GM23248 (cell line): ENCODE results near the gene KRTAP10-11. TPM values are rescaled to one million over a fixed set of nuclear protein-coding genes. Genes with fewer than 3 reads are reported as not detected.
"Not testable (repeated sequence)": the region's sequence is repeated elsewhere in the genome, so short reads cannot be mapped to it uniquely, and the experiment has no call there.

Experiments
- DNase-seq: peaks from one replicate; pipeline ENCODE4 v3.0.0-alpha.2; 2015
- H2AFZ ChIP-seq: fragments of 200-600 bp; sonication (generic); 2 replicates; pipeline ENCODE4 v1.6.1; 2016; ENCODE audit warnings: antibody characterized with exemption
- H3F3A ChIP-seq: fragments of 200-600 bp; sonication (generic); 2 replicates; pipeline ENCODE4 v1.6.1; 2016; ENCODE audit warnings: mild to moderate bottlenecking, antibody characterized with exemption, mixed run types; ENCODE audit not compliant: insufficient read depth
- H3K27ac ChIP-seq: fragments of 200-600 bp; sonication (generic); 2 replicates; pipeline ENCODE4 v1.5.1; 2016; ENCODE audit warnings: mild to moderate bottlenecking
- H3K27me3 ChIP-seq: fragments of 200-600 bp; sonication (generic); replicated peaks from 2 replicates; pipeline ENCODE4 v1.6.1; 2016; ENCODE audit warnings: mild to moderate bottlenecking; ENCODE audit not compliant: insufficient read depth
- H3K36me3 ChIP-seq: fragments of 200-600 bp; sonication (generic); 2 replicates; pipeline ENCODE4 v1.6.1; 2016; ENCODE audit warnings: low read depth, mild to moderate bottlenecking
- H3K4me1 ChIP-seq: fragments of 200-600 bp; sonication (generic); 2 replicates; pipeline ENCODE4 v1.6.1; 2016; ENCODE audit warnings: mild to moderate bottlenecking; ENCODE audit not compliant: insufficient read depth
- H3K4me2 ChIP-seq: fragments of 200-600 bp; sonication (generic); one replicate; pipeline ENCODE4 v1.6.1; 2016; ENCODE audit warnings: mild to moderate bottlenecking; ENCODE audit not compliant: unreplicated experiment
- H3K4me3 ChIP-seq: fragments of 200-600 bp; sonication (generic); 2 replicates; pipeline ENCODE4 v1.5.1; 2016; ENCODE audit warnings: mild to moderate bottlenecking
- H3K79me2 ChIP-seq: fragments of 200-600 bp; sonication (generic); 2 replicates; pipeline ENCODE4 v1.6.1; 2016; ENCODE audit warnings: mild to moderate bottlenecking; ENCODE audit not compliant: insufficient read depth
- H3K9ac ChIP-seq: fragments of 200-600 bp; sonication (generic); 2 replicates; pipeline ENCODE4 v1.6.1; 2016; ENCODE audit warnings: mild to moderate bottlenecking
- H3K9me2 ChIP-seq: fragments of 200-600 bp; sonication (generic); 2 replicates; pipeline ENCODE4 v1.6.1; 2016; ENCODE audit warnings: mixed run types, mild to moderate bottlenecking, moderate library complexity; ENCODE audit not compliant: insufficient read depth
- H3K9me3 ChIP-seq: fragments of 200-600 bp; sonication (generic); one replicate; pipeline ENCODE4 v1.6.1; 2017; ENCODE audit warnings: low read depth
- H4K20me1 ChIP-seq: fragments of 200-600 bp; sonication (generic); 2 replicates; pipeline ENCODE4 v1.6.0; 2016; ENCODE audit not compliant: insufficient read depth
- EZH2 ChIP-seq: fragments of 200-600 bp; sonication (generic); IDR thresholded peaks from 2 replicates; pipeline ENCODE4 v1.6.1; 2018; ENCODE audit warnings: antibody characterized with exemption, mild to moderate bottlenecking; ENCODE audit not compliant: insufficient read depth, poor library complexity, severe bottlenecking
- EZH2phosphoT487 ChIP-seq: fragments of 200-600 bp; sonication (generic); IDR thresholded peaks from 2 replicates; pipeline ENCODE4 v1.6.1; 2018; ENCODE audit warnings: antibody characterized with exemption, moderate library complexity, mild to moderate bottlenecking, low read depth; ENCODE audit not compliant: insufficient read depth
- whole genome bisulfite sequencing, 2 experiments: methylation state at CpG; one replicate each; pipeline ENCODE4 v1.1.6; 2015 to 2017; ENCODE audit warnings: low lambda C conversion rate in 2 of 2, low coverage in 1 of 2; ENCODE audit errors: missing lambda C conversion rate in 2 of 2; 5-methylcytosine and 5-hydroxymethylcytosine counted together
- in situ Hi-C: fragments of 300-500 bp; cut with MboI; formaldehyde crosslinking; loops from 2 replicates; pipeline ENCODE4 v1.15.0; 2020
- polyA plus RNA-seq: library from polyadenylated mRNA; unstranded; fragments of >200 nt; fragmentation: Nextera tagmentation; extraction: Ambion mirVana; gene quantifications from 2 replicates; pipeline ENCODE4 v1.2.1, GENCODE V29; 2016
- total RNA-seq: library from RNA; depleted of rRNA; stranded (reverse); fragments of >200 nt; shearing (Covaris generic); gene quantifications from 2 replicates; pipeline ENCODE4 v1.2.3, GENCODE V29; 2014

Gene KRTAP10-11
- total and polyA plus RNA-seq, 2 experiments from 2014 or later: not detected

DNA sequence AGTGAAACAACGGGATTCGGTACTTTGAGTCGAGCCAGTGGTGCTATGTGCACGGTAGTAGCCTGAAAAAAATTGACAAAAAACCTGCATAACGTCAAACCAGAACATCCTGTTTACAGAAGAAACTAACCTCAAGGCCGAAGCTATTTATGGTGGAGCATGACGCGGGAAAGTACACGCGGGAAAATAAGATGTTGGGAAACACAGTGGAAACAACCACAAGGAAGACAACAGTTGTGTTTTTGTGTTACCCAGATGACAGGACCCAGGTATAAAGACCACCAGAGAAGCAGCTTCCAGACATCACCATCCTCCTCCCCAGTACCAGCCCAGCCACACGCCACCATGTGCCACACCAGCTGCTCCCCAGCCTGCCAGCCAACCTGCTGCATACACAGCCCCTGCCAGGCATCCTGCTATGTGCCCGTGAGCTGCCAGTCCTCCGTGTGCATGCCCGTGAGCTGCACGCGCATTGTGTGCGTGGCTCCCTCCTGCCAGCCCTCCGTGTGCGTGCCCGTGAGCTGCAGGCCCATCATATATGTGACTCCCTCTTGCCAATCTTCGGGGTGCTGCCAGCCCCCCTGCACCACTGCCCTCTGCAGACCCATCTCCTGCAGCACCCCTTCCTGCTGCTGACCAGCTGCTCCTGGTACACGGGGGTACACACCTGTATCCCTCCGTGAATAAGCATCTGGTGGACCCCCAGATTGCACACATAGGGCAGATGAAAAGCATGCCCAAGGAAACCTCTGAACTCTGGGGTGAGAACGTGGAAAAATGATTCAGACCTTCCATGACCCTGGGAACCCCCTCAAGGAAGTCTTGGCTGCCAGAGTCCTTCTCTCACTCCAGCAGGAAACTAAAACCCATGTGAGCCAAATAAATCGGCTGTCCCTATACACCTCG is 11.7 kb downstream of the KRTAP10-11 start, which contains the start of gene KRTAP12-3:
TSS of gene KRTAP12-3 (plus strand) at position 298 of the 906 bp plus-strand sequence. CDS start at position 346, 48 bp downstream.
- in situ Hi-C loops: no loop called here
- Histone ChIP-seq H2AFZ (no peak within 1 kb of the TSS), H3K9me3 (no peaks in the 10 kb centered on the region), H3K36me3 (no peaks in the 10 kb centered on the region), H3F3A (no peaks in the 10 kb centered on the region), H3K27me3 (peaks cover 11% of the 10 kb centered on the region), H3K27ac (no peak within 1 kb of the TSS), H3K4me1 (no peaks in the 10 kb centered on the region), H3K9me2 (no peaks in the 10 kb centered on the region), H4K20me1 (no peaks in the 10 kb centered on the region), H3K4me2 (no peak within 1 kb of the TSS), H3K79me2 (no peaks in the 10 kb centered on the region), H3K4me3 (no peak within 1 kb of the TSS), H3K9ac (no peak within 1 kb of the TSS)
- 46 to 47% methylated on average over 26 of the region's 26 CpGs for WGBS, 2 experiments
- no peak for DNase-seq
- no peak for TF ChIP-seq EZH2
- TF ChIP-seq EZH2phosphoT487: no peak

DNA sequence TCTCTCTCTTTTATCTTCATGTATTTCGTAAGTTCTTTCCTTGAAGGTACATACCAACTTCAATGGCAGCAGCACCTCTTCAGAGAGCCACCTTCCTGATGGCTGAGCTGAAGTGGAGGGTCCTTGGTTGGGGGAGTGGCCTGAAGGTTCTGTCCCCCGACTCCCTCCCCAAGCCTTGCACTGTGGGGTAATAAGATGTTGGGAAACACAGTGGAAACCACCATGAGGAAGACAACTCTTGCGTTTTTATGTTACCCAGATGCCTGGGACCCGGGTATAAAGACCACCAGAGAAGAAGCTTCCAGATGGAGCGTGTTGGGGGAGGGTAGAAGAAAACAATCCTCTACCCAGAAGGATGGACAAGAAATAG is 12.3 kb downstream of the KRTAP10-11 start:
- Histone ChIP-seq H3K4me2 (no peak overlapping the region), H3K36me3 (no peaks in the 10 kb centered on the region), H3K27me3 (peaks cover 6% of the 10 kb centered on the region), H3K4me1 (no peaks in the 10 kb centered on the region), H3K9me2 (no peaks in the 10 kb centered on the region), H3F3A (no peaks in the 10 kb centered on the region), H3K9ac (no peak overlapping the region), H2AFZ (no peak overlapping the region), H3K4me3 (no peak overlapping the region), H3K9me3 (no peaks in the 10 kb centered on the region), H4K20me1 (no peaks in the 10 kb centered on the region), H3K27ac (no peak overlapping the region), H3K79me2 (no peaks in the 10 kb centered on the region)
- in situ Hi-C loops: no loop called here
- TF ChIP-seq EZH2phosphoT487 (no peak), EZH2 (no peak)
- DNase-seq: no peak
- 12 to 18% methylated on average over 5 of the region's 5 CpGs for WGBS, 2 experiments

DNA sequence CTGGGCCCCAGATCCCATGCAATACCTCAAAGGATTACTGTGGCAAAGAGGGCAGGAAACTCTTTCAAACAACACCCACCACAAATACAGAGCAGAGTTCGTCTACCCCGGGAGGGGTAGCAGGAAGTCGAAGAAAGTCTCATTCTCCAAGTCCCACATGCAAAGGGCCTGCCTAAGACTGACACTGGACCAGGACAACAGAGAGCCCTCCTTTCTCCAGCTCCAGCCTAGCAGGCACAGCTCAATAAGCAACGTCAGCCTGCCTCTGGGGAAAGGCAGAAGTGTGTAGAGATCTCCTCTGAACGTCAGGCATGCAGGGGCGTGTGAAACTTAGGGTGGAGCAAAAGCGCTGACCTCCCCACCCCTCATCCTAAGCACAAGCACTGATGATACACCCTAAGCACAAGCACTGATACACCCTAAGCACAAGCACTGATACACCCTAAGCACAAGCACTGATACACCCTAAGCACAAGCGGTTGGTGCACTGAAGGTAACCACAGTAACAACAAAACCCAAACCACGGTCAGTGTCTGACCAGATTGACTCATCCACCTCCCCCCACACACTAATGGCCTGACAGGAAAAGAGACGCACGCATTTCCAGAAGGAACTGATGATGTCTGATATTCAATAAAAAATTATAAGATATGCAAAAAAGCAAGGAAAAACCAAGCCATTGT is 12.8 kb downstream of the KRTAP10-11 start:
- no peak overlapping the region for H3K4me2 ChIP-seq
- no peak overlapping the region for H2AFZ ChIP-seq
- no peak overlapping the region for H3K9ac ChIP-seq

DNA sequence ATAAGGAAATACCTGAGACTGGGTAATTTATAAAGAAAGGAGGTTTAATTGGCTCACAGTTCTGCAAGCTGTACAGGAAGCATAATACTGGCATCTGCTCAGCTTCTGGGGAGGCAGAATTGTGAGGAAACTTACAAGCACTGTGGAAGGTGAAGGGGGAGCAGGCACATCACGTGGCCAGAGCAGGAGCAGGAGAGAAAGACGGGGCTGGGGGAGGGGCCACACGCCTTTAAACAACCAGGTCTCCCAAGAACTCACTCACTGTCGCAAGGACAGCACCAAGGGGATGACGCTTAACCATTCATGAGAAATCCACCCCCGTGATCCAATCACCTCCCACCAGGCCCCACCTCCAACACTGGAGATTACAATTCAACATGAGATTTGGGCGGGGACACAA is 15.4 kb downstream of the KRTAP10-11 start:
- H2AFZ ChIP-seq, H3K9ac ChIP-seq, H3K79me2 ChIP-seq, DNase-seq, H3K4me1 ChIP-seq, H3K27me3 ChIP-seq, H3F3A ChIP-seq, H3K27ac ChIP-seq, in situ Hi-C loops, H3K9me2 ChIP-seq, H3K4me3 ChIP-seq, H3K4me2 ChIP-seq, H3K36me3 ChIP-seq, H4K20me1 ChIP-seq, H3K9me3 ChIP-seq: not testable (repeated sequence)
- 31 to 33% methylated on average over 7 of the region's 7 CpGs for WGBS, 2 experiments

More for the DNA sequence above, 12.8 kb downstream of the KRTAP10-11 start:
- DNase-seq: no peak
- Histone ChIP-seq H3K36me3 (no peaks in the 10 kb centered on the region), H3K79me2 (no peaks in the 10 kb centered on the region), H3K27me3 (peaks cover 9% of the 10 kb centered on the region; the same call in 1 of the 2 replicates), H3K9me2 (no peaks in the 10 kb centered on the region), H3K9me3 (no peaks in the 10 kb centered on the region), H3F3A (no peaks in the 10 kb centered on the region), H3K4me1 (no peaks in the 10 kb centered on the region), H3K27ac (no peak overlapping the region), H3K4me3 (no peak overlapping the region), H4K20me1 (no peaks in the 10 kb centered on the region)
- in situ Hi-C loops: no loop called here
- WGBS, 2 experiments: 28 to 35% methylated on average over 11 of the region's 11 CpGs
- TF ChIP-seq EZH2phosphoT487 (no peak), EZH2 (no peak)
